ENCODE data around the gene CDKN1A. TPM values are rescaled to one million over a fixed set of nuclear protein-coding genes. Genes with fewer than 3 reads are reported as not detected.
"Not testable (repeated sequence)": the region's sequence is repeated elsewhere in the genome, so short reads cannot be mapped to it uniquely, and the experiment has no call there.

CDKN1A gene
- total RNA-seq, 1 donor from 2014 or later, result 82.7 TPM

DNA sequence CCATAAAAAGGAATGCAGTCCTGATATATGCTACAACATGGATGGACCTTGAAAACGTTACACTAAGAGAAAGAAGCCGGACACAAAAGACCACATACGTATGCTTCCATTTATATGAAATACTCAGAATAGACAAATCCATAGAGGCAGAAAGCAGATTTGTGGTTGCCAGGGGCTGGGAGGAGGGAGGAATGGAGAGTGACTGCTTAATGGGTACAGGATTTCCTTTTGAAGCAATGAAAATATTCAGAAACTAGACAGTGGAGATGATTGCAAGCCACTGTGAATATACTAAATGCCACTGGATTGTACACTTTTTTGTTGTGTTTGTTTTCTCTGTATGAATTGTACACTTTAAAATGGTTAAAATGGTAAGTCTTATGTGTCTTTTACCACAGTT lies 29.4 kb upstream of the CDKN1A start:
- no peak overlapping the region for H3K27ac Mint-ChIP-seq
- peaks cover 30% of the 10 kb centered on the region for H3K27me3 Mint-ChIP-seq
- peaks cover 2% of the 10 kb centered on the region for H3K4me1 Mint-ChIP-seq
- no peaks in the 10 kb centered on the region for H3K36me3 Mint-ChIP-seq (ENCODE audit: low read depth)
- no peaks in the 10 kb centered on the region for H3K9me3 Mint-ChIP-seq
- intact Hi-C loops (cut with micrococcal nuclease), result no loop called here
- no peak for DNase-seq
- no peak overlapping the region for H3K4me3 Mint-ChIP-seq

DNA sequence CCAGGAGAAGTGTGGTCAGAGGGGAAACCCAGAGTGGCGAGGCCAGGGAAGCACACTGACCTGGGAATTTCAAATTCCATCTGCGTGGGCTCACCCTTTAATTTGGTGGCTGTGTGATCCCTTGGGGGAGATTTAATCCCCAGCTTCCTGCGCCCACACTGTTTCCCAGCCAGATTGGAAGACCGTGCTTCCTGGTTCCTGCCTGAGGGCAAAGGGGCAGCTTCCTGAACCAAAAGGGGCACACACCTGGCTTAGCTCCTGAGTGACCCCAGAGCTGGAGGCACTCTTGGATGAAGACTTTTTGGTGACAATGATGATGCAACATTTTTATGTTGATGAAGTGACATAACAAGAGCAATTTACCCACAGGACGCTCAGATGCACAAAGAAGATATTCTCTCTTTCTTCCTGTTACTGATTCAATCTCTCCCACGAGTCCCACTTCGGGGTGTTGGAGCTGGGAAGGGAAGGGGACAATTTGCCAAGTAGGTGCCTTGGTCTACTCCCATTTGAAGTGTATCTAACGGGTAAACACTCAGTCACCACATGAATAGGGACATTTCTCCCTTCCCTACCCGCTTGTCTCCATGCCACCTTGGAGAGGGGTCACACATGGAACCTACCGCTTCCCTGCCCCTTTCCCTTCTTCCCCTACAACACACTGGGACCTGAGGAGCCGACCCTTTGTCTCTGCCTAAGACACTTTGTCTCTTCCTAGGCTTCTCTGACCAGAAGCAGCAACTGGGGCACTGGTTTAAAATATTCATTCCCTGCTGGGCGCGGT lies 28.6 kb upstream of the CDKN1A start:
- peak overlapping the region; percentile 41 for H3K27ac Mint-ChIP-seq
- peaks cover 37% of the 10 kb centered on the region for H3K27me3 Mint-ChIP-seq

DNA sequence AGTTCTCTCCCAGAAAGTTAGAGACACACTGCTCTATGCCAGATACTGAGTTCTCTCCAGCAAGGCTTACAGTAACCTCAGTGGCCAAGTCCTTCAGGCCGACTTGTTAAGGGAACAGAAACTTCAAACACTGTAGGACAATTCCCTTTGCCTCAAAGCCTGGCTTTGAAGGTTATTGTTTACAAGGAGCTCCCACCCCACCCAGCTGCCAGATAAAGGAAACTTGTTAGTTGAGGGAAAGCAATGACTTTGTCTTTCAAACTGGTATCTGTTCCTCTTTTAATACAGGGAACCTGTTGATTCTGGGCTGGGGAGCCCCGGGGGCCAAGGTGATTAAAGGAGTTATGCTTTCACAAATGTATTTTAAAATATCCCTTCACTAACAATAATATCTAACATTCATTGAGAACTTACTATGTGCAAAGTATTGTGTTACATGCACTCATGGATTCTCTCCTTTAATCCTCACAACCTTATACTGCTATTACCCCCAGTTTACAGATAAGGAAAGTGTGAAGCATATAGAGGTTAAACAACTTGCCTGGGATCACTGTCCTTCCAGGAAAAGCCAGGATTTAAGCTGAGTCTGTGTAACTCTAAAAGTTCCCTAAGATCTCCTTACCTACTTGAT lies 27.6 kb upstream of the CDKN1A start:
- DNase-seq, result no peak
- no peaks in the 10 kb centered on the region for H3K9me3 Mint-ChIP-seq
- H3K36me3 Mint-ChIP-seq (ENCODE audit: low read depth), result no peaks in the 10 kb centered on the region
- intact Hi-C loops (cut with micrococcal nuclease), result no loop called here
- peaks cover 45% of the 10 kb centered on the region for H3K27me3 Mint-ChIP-seq
- H3K27ac Mint-ChIP-seq, result no peak overlapping the region
- H3K4me1 Mint-ChIP-seq, result peaks cover 4% of the 10 kb centered on the region
- H3K4me3 Mint-ChIP-seq, result no peak overlapping the region

More for the DNA sequence above, 28.6 kb upstream of the CDKN1A start:
- Mint-ChIP-seq H3K4me1 (peaks cover 2% of the 10 kb centered on the region), H3K4me3 (no peak overlapping the region), H3K9me3 (no peaks in the 10 kb centered on the region), H3K36me3 (ENCODE audit: low read depth) (no peaks in the 10 kb centered on the region)
- intact Hi-C loops (cut with micrococcal nuclease), result no loop called here
- DNase-seq, result no peak

DNA sequence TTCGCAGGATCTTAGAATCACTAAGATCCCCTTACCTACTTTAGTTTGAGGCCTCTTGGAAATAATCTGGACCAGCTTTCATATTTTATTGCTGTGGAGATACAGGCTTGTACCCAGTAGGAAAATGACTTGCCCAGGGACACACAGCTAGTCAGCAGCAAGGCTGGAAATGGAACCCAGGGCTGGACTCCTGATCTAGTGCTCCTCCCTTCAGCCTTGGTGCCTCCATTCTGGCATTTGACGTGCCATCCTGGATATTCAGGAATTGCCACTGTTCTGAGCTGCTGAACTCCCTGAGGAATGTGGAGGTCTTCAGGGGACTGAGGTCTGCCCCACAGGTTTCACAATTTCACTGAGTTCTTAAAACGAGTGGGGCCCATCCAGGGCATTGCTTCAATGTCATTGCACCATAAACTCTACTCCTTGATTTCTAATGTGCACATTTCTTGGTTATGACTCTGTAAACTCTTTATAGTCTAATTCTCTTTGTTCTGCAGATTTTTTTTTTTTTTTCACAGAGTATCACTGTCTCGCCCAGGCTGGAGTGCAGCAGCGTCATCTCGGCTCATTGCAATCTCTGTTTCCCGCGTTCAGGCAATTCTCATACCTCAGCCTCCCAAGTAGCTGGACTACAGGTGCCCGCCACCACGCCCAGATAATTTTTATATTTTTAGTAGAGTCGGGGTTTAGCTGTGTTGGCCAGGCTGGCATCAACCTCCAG lies 26.7 kb upstream of the CDKN1A start:
- intact Hi-C loops (cut with micrococcal nuclease), result no loop called here
- Mint-ChIP-seq H3K4me3 (no peak overlapping the region), H3K27ac (no peak overlapping the region), H3K36me3 (ENCODE audit: low read depth) (no peaks in the 10 kb centered on the region), H3K9me3 (no peaks in the 10 kb centered on the region), H3K27me3 (peaks cover 50% of the 10 kb centered on the region), H3K4me1 (peaks cover 4% of the 10 kb centered on the region)
- no peak for DNase-seq

DNA sequence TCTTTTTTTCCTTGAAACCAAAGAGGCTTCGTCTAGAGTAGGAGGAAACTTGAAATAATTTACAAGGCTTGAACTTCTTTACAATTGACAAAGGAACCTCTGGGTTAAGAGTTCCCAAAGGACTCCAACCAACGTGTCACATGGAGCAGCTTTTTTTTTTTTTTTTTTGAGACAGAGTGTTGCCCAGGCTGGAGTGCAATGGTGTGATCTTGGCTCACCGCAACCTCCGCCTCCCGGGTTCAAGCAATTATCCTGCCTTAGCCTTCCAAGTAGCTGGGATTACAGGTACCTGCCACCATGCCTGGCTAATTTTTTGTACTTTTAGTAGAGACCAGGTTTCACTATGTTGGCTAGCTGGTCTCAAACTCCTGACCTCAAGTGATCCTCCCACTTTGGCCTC lies 24.0 kb upstream of the CDKN1A start:
- intact Hi-C loops (cut with micrococcal nuclease); DNase-seq; H3K9me3 Mint-ChIP-seq; H3K27ac Mint-ChIP-seq; H3K36me3 Mint-ChIP-seq (ENCODE audit: low read depth); H3K4me1 Mint-ChIP-seq; H3K4me3 Mint-ChIP-seq: not testable (repeated sequence)
- peaks cover 60% of the 10 kb centered on the region for H3K27me3 Mint-ChIP-seq

DNA sequence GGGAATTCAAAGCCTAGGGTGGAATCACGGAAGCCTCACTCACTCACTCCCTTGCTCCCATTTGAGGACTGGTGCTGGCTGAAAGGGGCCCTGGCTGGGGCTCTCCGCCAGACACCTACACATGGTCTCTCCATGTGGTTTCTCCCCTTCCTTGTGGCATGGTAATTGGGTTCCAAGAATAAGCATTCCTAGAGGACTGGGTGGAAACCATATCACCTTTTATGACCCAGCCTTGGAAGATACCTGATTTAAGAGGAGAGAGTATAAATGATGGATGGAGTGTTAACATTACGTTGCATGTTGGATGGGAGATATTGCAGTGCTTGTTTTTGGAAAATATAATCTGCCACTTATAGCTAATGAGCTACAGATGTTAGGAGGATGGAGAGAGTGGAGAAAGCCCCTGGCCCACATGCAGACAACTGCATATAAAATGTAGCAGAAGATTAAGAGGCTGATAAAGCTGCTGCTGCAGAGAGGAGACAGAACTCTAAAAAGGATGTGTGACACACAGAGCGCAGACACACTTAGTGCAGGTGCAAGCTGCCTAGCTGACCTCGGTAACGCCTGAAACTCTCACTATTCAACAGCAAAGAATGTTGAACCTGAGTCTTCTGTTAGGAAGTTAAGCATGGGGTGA lies 23.3 kb upstream of the CDKN1A start:
- Mint-ChIP-seq H3K4me3 (no peak overlapping the region), H3K27me3 (peaks cover 62% of the 10 kb centered on the region), H3K4me1 (peaks cover 4% of the 10 kb centered on the region), H3K27ac (no peak overlapping the region), H3K9me3 (no peaks in the 10 kb centered on the region), H3K36me3 (ENCODE audit: low read depth) (no peaks in the 10 kb centered on the region)
- DNase-seq, result no peak
- intact Hi-C loops (cut with micrococcal nuclease), result no loop called here

DNA sequence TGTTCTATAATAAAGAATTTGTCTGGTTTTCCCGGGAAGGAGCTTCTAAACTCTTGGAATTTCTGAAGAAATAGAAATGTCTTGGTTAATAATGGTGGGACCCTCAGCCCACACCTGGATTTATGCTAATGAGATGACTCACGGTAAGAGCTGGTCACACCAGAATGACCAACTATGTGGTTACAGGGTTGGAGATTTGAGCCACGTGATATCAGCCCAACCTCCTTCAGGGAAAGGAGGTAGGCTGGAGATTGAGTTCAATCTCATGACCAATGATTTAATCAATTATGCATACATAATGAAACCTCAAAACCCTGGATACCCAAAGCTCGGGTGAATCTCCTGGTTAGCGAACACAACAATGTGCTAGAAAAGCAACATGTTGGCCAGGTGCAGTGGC lies 22.1 kb upstream of the CDKN1A start:
- Mint-ChIP-seq H3K4me3 (no peak overlapping the region), H3K36me3 (ENCODE audit: low read depth) (no peaks in the 10 kb centered on the region), H3K9me3 (no peaks in the 10 kb centered on the region), H3K27ac (no peak overlapping the region), H3K4me1 (peaks cover 4% of the 10 kb centered on the region), H3K27me3 (peaks cover 56% of the 10 kb centered on the region)
- no peak for DNase-seq
- intact Hi-C loops (cut with micrococcal nuclease), result no loop called here

DNA sequence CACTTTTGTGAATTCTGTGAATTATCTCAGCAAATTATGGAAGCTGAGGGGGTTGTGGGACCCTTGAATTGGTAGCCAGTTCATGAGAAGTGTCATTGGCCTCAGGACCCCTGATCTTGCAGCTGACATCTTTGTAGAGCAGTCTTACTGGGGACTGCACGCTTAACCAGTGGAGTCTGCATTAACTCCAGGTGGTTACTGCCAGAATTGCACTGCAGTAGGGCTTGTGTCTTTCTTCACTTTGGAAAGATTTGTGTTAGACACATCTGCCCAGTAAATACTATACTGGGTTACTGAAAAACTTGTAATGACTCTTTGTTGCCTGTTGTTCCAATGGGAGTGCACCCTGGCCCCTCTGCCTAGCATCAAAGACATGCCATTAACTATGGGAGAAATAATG lies 21.2 kb upstream of the CDKN1A start:
- no peaks in the 10 kb centered on the region for H3K36me3 Mint-ChIP-seq (ENCODE audit: low read depth)
- no peak for DNase-seq
- no peak overlapping the region for H3K27ac Mint-ChIP-seq
- peaks cover 7% of the 10 kb centered on the region for H3K4me1 Mint-ChIP-seq
- peaks cover 54% of the 10 kb centered on the region for H3K27me3 Mint-ChIP-seq
- no peak overlapping the region for H3K4me3 Mint-ChIP-seq
- intact Hi-C loops (cut with micrococcal nuclease), result no loop called here
- H3K9me3 Mint-ChIP-seq, result no peaks in the 10 kb centered on the region

DNA sequence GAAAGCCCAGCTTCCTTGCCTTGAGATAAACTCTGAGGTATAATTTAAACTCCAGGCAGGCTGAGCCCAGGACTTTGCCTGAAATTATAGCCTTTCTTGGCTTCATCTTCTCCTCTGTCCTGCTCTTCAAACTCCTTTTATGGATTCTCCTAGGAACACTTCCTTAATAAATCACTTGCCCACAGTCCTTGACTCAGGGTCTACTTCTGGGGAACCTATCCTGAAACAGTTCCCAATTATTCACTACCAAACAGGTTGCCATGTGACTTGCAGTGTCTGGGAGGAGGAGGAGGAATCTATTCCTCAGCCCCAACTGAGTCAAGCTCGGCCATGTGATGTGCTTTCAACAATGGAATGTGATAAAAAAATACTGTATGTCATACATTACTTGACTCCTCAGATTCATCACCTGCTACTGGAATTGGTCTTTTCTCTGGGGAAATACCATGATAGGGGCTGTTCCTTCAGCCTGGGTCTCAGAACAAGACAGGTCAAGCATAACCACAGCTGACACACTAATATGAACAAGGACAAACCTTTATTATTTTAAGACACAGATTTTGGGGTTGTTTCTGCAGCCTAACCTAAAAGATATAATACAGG lies 20.5 kb upstream of the CDKN1A start:
- intact Hi-C loops (cut with micrococcal nuclease), result no loop called here
- no peaks in the 10 kb centered on the region for H3K9me3 Mint-ChIP-seq
- no peak overlapping the region for H3K27ac Mint-ChIP-seq
- DNase-seq, result no peak
- H3K36me3 Mint-ChIP-seq (ENCODE audit: low read depth), result no peaks in the 10 kb centered on the region
- no peak overlapping the region for H3K4me3 Mint-ChIP-seq
- H3K27me3 Mint-ChIP-seq, result peaks cover 54% of the 10 kb centered on the region
- H3K4me1 Mint-ChIP-seq, result peaks cover 14% of the 10 kb centered on the region

DNA sequence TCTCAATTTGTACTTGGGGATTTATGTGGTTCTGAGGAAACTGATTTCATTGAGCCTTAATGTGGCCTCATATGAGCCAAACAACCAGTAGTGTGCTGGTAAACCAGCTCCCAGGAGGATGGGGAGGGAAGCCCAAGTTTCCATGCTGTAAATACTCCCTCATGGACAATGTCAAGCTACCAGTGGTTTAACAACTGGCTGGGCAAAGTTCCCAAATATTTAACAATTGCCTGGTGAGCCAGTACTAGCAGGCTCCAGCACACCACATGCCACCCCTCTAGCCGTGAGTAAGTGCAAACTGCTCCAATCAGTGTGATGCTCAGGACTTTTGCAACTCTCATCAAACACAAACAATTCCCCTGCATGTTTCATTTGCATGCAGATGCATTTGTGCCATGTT lies 19.2 kb upstream of the CDKN1A start:
- H3K4me1 Mint-ChIP-seq, result peaks cover 20% of the 10 kb centered on the region
- no peak overlapping the region for H3K27ac Mint-ChIP-seq
- intact Hi-C loops (cut with micrococcal nuclease), result no loop called here

DNA sequence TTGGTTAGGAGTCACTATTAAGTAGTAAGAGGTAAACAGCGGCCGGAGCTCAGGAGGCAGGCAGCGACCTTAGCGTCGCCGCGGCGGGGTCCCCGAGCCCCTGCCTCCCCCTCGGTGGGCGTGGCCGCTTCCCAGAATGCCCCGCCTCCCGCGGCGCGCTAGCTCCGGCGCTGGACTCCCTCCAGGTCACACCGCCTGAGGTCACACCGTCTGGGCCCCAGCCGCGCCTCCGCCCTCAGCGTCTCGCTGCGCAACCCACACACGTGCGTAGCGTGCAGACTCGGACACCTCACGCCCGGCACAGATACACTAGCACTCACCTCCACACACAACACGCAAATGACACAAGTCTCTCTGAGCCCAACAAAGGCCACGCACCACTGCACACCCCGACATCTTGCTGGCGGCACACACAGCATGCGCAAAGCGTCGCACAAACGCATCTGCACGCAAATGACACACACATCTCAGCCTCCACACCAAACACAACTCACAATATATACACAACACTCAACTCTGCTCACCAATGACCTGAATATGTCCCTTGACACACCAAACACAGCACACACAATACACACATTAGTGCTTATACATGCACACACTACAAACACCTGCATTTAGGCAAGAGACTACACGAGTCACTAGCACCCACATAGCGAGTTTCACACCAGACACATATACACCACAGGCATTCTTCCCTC lies 17.6 kb upstream of the CDKN1A start:
- peaks cover 16% of the 10 kb centered on the region for H3K4me1 Mint-ChIP-seq
- intact Hi-C loops (cut with micrococcal nuclease), result no loop called here
- peak; percentile 64 for DNase-seq
- no peaks in the 10 kb centered on the region for H3K9me3 Mint-ChIP-seq
- no peaks in the 10 kb centered on the region for H3K36me3 Mint-ChIP-seq (ENCODE audit: low read depth)
- peaks cover 35% of the 10 kb centered on the region for H3K27me3 Mint-ChIP-seq
- no peak overlapping the region for H3K27ac Mint-ChIP-seq
- no peak overlapping the region for H3K4me3 Mint-ChIP-seq

More for the DNA sequence above, 19.2 kb upstream of the CDKN1A start:
- Mint-ChIP-seq H3K4me3 (no peak overlapping the region), H3K9me3 (no peaks in the 10 kb centered on the region), H3K36me3 (ENCODE audit: low read depth) (no peaks in the 10 kb centered on the region), H3K27me3 (peaks cover 50% of the 10 kb centered on the region)
- DNase-seq, result no peak

DNA sequence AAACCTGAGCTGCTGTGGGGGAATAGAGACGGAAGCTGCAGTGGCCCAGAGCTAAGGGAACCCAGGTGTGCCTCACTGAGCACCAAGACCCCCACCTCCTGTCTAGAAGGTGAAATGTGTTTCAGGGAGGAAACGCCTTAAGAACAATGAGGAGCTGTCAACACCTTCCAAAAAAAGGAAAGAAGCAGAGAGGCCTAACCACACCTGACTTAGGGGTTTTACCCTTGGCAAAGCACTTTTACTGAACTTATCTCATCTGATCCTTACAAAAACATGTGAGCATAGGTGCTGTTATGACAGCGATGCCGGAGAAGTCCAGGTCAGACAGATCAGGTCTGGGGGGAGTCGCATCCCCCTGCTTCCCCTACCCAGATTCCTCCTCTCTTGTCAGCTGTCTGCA lies 16.1 kb upstream of the CDKN1A start:
- Mint-ChIP-seq H3K27me3 (peaks cover 27% of the 10 kb centered on the region), H3K4me1 (peaks cover 17% of the 10 kb centered on the region), H3K4me3 (no peak overlapping the region), H3K27ac (no peak overlapping the region), H3K9me3 (no peaks in the 10 kb centered on the region), H3K36me3 (ENCODE audit: low read depth) (no peaks in the 10 kb centered on the region)
- no peak for DNase-seq
- intact Hi-C loops (cut with micrococcal nuclease), result no loop called here

DNA sequence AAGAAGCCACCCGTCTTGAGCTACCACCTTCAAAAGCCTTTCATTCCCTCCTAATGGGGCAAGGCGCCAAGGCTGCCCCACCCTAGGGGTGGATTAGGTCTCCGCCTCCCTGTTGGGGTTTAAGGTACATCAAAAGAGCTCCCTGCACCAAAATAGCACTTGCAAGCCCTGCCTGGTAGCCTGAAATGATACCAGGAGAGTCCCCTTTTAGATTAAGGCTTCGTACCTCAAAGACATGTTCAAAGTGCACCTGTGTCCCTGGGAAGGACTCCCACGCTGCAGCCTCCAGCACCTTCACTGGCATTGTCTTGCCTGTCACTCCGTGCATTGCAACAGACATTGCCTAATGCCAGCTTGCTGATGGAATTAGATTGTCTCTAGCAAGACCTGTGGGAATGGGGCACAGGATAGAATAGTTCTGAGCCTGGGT lies 15.7 kb upstream of the CDKN1A start:
- Mint-ChIP-seq H3K27ac (no peak overlapping the region), H3K4me1 (peaks cover 18% of the 10 kb centered on the region), H3K36me3 (ENCODE audit: low read depth) (no peaks in the 10 kb centered on the region), H3K27me3 (peaks cover 23% of the 10 kb centered on the region), H3K4me3 (no peak overlapping the region), H3K9me3 (no peaks in the 10 kb centered on the region)
- intact Hi-C loops (cut with micrococcal nuclease), result no loop called here
- DNase-seq, result peak; percentile 64

All from activated CD4-positive, alpha-beta T cell treated with anti-CD3 and anti-CD28 coated beads, Interleukin-2, amount 10 ng/mL, durations not matched to agents 24 days and 14 days (primary cell).